ENCODE measurements around the gene KRTAP10-6.

DNA sequence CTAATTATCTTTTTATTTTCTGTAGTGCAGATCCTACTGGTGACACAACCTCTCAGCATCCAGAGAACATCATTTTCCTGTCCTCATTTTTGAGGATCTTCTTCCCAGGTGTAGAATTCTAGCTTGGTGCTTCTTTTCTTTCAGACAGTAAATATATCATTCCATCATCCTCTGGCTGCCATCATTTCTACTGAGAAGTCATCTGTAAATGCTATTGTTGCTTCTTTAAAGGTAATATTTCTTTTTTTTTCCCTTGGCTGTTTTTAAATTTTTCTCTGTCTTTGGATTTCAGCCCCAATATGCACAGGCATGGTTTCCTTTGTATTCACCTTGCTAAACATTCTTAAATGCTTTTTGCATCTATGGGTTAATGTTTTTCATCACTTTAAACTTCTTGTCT, 31.3 kb upstream of the KRTAP10-6 start:
- TF ChIP-seq, protein P1, sequence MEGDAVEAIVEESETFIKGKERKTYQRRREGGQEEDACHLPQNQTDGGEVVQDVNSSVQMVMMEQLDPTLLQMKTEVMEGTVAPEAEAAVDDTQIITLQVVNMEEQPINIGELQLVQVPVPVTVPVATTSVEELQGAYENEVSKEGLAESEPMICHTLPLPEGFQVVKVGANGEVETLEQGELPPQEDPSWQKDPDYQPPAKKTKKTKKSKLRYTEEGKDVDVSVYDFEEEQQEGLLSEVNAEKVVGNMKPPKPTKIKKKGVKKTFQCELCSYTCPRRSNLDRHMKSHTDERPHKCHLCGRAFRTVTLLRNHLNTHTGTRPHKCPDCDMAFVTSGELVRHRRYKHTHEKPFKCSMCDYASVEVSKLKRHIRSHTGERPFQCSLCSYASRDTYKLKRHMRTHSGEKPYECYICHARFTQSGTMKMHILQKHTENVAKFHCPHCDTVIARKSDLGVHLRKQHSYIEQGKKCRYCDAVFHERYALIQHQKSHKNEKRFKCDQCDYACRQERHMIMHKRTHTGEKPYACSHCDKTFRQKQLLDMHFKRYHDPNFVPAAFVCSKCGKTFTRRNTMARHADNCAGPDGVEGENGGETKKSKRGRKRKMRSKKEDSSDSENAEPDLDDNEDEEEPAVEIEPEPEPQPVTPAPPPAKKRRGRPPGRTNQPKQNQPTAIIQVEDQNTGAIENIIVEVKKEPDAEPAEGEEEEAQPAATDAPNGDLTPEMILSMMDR (IDR thresholded peaks at IDR 0.05): no peak
- TF ChIP-seq EP300 (IDR thresholded peaks at IDR 0.05) (no peak), POLR2A (IDR thresholded peaks at IDR 0.05) (no peak), POLR2AphosphoS5 (IDR thresholded peaks at IDR 0.05) (no peak)
